ENCODE data around the gene PRICKLE2. TPM values are rescaled to one million over a fixed set of nuclear protein-coding genes. Genes with fewer than 3 reads are reported as not detected.

The PRICKLE2 gene
- total RNA-seq, 1 experiment from 2014 or later = 5.6 TPM

DNA sequence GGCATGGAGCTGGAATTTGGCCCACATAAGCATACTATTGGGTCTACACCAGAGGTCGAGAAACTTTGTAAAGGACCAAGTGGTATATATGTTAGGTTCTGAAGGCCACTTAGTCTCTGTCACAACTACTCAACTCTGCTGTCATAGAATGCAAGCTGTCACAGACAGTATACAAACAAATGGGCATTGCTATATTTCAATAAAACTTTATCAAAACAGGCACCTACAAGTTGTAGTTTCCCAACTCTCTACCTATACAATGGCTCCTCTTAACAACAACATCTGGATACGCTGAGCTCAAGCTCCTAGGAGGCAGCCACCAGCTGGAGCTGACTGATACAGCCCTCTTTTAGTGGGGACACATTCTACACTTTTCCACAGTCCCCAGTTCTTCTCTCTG, 15.7 kb upstream of the PRICKLE2 start:
- H3K27me3 Mint-ChIP-seq (ENCODE audit: low read depth) = no peaks in the 10 kb centered on the region
- H3K9me3 Mint-ChIP-seq = peaks cover 12% of the 10 kb centered on the region
- peaks cover 14% of the 10 kb centered on the region for H3K4me1 Mint-ChIP-seq
- H3K4me3 Mint-ChIP-seq = no peak overlapping the region
- TF ChIP-seq CREB1 (CRISPR knock-in tag; IDR thresholded peaks at IDR 0.05) (no peak), TEAD1 (CRISPR knock-in tag; IDR thresholded peaks at IDR 0.05) (no peak), ZNF138 (CRISPR knock-in tag; conservative IDR thresholded peaks at IDR 0.05) (no peak), SMAD4 (CRISPR knock-in tag; IDR thresholded peaks at IDR 0.05) (no peak), MYBL2 (CRISPR knock-in tag; IDR thresholded peaks at IDR 0.05) (no peak), RORB (CRISPR knock-in tag; IDR thresholded peaks at IDR 0.05) (no peak)
- peaks cover 11% of the 10 kb centered on the region for H3K36me3 Mint-ChIP-seq
- ChIA-PET POLR2A (no interaction called here), CTCF (interaction anchor here (1.1 to 1.6 kb wide), 2 partner anchors 15 to 211 kb away, joined by 4 read pairs; partner anchors contain the start of gene PRICKLE2)
- ATAC-seq (no peak), DNase-seq (ENCODE audit: low spot score) (no peak)
- no peak overlapping the region for H3K27ac Mint-ChIP-seq

- CTCF ChIA-PET = interaction anchor here (1.1 to 1.6 kb wide), 2 partner anchors 15 to 210 kb away, joined by 4 read pairs; partner anchors contain the start of gene PRICKLE2
- Mint-ChIP-seq H3K4me3 (no peak overlapping the region), H3K36me3 (peaks cover 11% of the 10 kb centered on the region), H3K4me1 (peaks cover 14% of the 10 kb centered on the region), H3K9me3 (peaks cover 12% of the 10 kb centered on the region), H3K27me3 (ENCODE audit: low read depth) (no peaks in the 10 kb centered on the region), H3K27ac (no peak overlapping the region)
- no peak for DNase-seq (ENCODE audit: low spot score)
- no peak for ATAC-seq
- no peak for TF ChIP-seq NFE2L1 (CRISPR knock-in tag; IDR thresholded peaks at IDR 0.05)
- POLR2A ChIA-PET = interaction anchor here (0.5 kb wide), 1 partner anchor 238 kb away, joined by 3 read pairs; no protein-coding TSS in a partner anchor
Measured at GRCh38 chr3:64240396-64240795, 15.1 kb upstream of the PRICKLE2 start.

DNA sequence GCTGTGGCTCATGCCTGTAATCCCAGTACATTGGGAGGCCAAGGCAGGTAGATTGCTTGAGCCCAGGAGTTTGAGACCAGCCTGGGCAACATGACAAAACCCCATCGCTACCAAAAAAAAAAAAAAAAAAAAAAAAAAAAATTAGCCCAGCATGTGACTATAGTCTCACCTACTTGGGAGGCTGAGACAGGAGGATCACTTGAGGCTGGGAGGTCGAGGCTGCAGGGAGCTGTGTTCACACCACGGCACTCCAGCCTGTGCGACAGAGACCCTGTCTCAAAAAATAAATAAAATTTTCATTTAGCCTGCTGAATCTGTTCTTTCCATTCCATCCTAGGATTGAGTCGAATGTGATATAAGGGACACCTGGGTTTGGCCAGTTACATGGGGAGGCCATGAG, 14.6 kb upstream of the PRICKLE2 start:
- Mint-ChIP-seq H3K4me1 (peaks cover 14% of the 10 kb centered on the region), H3K27ac (no peak overlapping the region), H3K9me3 (peaks cover 12% of the 10 kb centered on the region), H3K36me3 (peaks cover 11% of the 10 kb centered on the region), H3K4me3 (no peak overlapping the region), H3K27me3 (ENCODE audit: low read depth) (no peaks in the 10 kb centered on the region)
- no peak for ATAC-seq
- TF ChIP-seq, protein P1, sequence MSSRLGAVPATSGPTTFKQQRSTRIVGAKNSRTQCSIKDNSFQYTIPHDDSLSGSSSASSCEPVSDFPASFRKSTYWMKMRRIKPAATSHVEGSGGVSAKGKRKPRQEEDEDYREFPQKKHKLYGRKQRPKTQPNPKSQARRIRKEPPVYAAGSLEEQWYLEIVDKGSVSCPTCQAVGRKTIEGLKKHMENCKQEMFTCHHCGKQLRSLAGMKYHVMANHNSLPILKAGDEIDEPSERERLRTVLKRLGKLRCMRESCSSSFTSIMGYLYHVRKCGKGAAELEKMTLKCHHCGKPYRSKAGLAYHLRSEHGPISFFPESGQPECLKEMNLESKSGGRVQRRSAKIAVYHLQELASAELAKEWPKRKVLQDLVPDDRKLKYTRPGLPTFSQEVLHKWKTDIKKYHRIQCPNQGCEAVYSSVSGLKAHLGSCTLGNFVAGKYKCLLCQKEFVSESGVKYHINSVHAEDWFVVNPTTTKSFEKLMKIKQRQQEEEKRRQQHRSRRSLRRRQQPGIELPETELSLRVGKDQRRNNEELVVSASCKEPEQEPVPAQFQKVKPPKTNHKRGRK (CRISPR knock-in tag; IDR thresholded peaks at IDR 0.05; ENCODE audit: borderline replicate concordance) = no peak
- TF ChIP-seq GABPB1 (CRISPR knock-in tag; IDR thresholded peaks at IDR 0.05) (no peak), ZNF416 (CRISPR knock-in tag; IDR thresholded peaks at IDR 0.05) (no peak), TEAD1 (CRISPR knock-in tag; IDR thresholded peaks at IDR 0.05) (no peak), ATF3 (CRISPR knock-in tag; conservative IDR thresholded peaks at IDR 0.05) (no peak)
- ChIA-PET POLR2A (no interaction called here), CTCF (interaction anchor here (1.1 to 1.6 kb wide), 2 partner anchors 13 to 14 kb away, joined by 4 read pairs; partner anchors contain the start of gene PRICKLE2)
- DNase-seq (ENCODE audit: low spot score) = no peak

GRCh38 chr3:64238971-64239667, 13.9 kb upstream of the PRICKLE2 start:
- POLR2A ChIA-PET = interaction anchor here (0.7 kb wide), 1 partner anchor 14 kb away, joined by 3 read pairs; the partner anchor contains the start of gene PRICKLE2
- CTCF ChIA-PET = interaction anchor here (0.9 to 1.1 kb wide), 2 partner anchors 13 to 72 kb away, joined by 3 to 4 read pairs; no protein-coding TSS in a partner anchor
- DNase-seq (ENCODE audit: low spot score) = peak; percentile 77
- Mint-ChIP-seq H3K4me3 (0 out of 2 replicates have a peak overlapping the region, but pooled peaks have one; percentile 26), H3K4me1 (peaks cover 14% of the 10 kb centered on the region), H3K36me3 (peaks cover 11% of the 10 kb centered on the region), H3K27ac (peak overlapping the region; percentile 88), H3K27me3 (ENCODE audit: low read depth) (no peaks in the 10 kb centered on the region), H3K9me3 (peaks cover 12% of the 10 kb centered on the region)
- peak; percentile 97 for ATAC-seq
- no peak for TF ChIP-seq CREB1 (CRISPR knock-in tag; IDR thresholded peaks at IDR 0.05)
- TF ChIP-seq EMX1 (CRISPR knock-in tag; IDR thresholded peaks at IDR 0.05) = no peak
- TF ChIP-seq, protein P2, sequence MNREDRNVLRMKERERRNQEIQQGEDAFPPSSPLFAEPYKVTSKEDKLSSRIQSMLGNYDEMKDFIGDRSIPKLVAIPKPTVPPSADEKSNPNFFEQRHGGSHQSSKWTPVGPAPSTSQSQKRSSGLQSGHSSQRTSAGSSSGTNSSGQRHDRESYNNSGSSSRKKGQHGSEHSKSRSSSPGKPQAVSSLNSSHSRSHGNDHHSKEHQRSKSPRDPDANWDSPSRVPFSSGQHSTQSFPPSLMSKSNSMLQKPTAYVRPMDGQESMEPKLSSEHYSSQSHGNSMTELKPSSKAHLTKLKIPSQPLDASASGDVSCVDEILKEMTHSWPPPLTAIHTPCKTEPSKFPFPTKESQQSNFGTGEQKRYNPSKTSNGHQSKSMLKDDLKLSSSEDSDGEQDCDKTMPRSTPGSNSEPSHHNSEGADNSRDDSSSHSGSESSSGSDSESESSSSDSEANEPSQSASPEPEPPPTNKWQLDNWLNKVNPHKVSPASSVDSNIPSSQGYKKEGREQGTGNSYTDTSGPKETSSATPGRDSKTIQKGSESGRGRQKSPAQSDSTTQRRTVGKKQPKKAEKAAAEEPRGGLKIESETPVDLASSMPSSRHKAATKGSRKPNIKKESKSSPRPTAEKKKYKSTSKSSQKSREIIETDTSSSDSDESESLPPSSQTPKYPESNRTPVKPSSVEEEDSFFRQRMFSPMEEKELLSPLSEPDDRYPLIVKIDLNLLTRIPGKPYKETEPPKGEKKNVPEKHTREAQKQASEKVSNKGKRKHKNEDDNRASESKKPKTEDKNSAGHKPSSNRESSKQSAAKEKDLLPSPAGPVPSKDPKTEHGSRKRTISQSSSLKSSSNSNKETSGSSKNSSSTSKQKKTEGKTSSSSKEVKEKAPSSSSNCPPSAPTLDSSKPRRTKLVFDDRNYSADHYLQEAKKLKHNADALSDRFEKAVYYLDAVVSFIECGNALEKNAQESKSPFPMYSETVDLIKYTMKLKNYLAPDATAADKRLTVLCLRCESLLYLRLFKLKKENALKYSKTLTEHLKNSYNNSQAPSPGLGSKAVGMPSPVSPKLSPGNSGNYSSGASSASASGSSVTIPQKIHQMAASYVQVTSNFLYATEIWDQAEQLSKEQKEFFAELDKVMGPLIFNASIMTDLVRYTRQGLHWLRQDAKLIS (CRISPR knock-in tag; IDR thresholded peaks at IDR 0.05; ENCODE audit: borderline replicate concordance) = no peak
- TF ChIP-seq, protein P3, sequence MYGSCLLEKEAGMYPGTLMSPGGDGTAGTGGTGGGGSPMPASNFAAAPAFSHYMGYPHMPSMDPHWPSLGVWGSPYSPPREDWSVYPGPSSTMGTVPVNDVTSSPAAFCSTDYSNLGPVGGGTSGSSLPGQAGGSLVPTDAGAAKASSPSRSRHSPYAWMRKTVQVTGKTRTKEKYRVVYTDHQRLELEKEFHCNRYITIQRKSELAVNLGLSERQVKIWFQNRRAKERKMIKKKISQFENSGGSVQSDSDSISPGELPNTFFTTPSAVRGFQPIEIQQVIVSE (CRISPR knock-in tag; IDR thresholded peaks at IDR 0.05; ENCODE audit: borderline replicate concordance) = no peak
- TF ChIP-seq, protein P4, sequence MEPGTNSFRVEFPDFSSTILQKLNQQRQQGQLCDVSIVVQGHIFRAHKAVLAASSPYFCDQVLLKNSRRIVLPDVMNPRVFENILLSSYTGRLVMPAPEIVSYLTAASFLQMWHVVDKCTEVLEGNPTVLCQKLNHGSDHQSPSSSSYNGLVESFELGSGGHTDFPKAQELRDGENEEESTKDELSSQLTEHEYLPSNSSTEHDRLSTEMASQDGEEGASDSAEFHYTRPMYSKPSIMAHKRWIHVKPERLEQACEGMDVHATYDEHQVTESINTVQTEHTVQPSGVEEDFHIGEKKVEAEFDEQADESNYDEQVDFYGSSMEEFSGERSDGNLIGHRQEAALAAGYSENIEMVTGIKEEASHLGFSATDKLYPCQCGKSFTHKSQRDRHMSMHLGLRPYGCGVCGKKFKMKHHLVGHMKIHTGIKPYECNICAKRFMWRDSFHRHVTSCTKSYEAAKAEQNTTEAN (CRISPR knock-in tag; IDR thresholded peaks at IDR 0.05) = 0 out of 2 replicates have a peak, but pooled peaks have one; percentile 22
- no peak for TF ChIP-seq ZNF263 (CRISPR knock-in tag; IDR thresholded peaks at IDR 0.05; ENCODE audit: low read depth)
- TF ChIP-seq ZNF423 (CRISPR knock-in tag; IDR thresholded peaks at IDR 0.05) = peak; percentile 90
- TF ChIP-seq ZBTB21 (CRISPR knock-in tag; IDR thresholded peaks at IDR 0.05; ENCODE audit: borderline replicate concordance) = 0 out of 2 replicates have a peak, but pooled peaks have one; percentile 21
- peak; percentile 17; the same call in 1 of the 2 replicates for TF ChIP-seq FOXK1 (CRISPR knock-in tag; IDR thresholded peaks at IDR 0.05)
- peak; percentile 67; the same call in 1 of the 2 replicates for TF ChIP-seq FOXP1 (CRISPR knock-in tag; IDR thresholded peaks at IDR 0.05; ENCODE audit: borderline replicate concordance)
